Fibroblast of skin of right biceps (primary cell): ENCODE measurements around the gene PLD5.
"Not testable (repeated sequence)": the region's sequence is repeated elsewhere in the genome, so short reads cannot be mapped to it uniquely, and the experiment has no call there.

Experiments used
- DNase-seq: peaks from one replicate; pipeline ENCODE4 v3.0.0-alpha.2; 2013

PLD5 gene

GRCh38 chr1:242264419-242264818 lies 260.1 kb downstream of the PLD5 start:
- DNase-seq, result not testable (repeated sequence)

DNA sequence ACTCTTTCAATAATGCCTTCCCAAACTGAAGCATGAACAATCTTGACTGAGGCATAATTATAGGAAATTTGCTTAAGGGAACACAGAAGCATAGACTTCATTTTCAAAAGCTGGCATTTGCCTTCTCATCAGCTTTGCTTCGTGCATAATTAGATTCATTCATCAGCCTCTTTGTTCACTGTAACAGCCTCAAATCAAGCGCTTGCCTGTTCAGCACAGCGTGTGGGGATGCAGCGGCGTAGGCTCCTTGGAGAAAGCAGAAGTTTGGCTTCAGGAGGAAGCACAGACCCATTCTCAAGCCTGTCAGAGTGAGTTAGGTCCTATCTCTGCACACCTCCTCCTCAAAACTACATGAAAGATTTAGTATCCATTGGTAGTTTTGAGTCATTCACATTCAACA lies 279.2 kb downstream of the PLD5 start:
- no peak for DNase-seq

- DNase-seq, result no peak
Measured at GRCh38 chr1:242243472-242243871, 281.0 kb downstream of the PLD5 start.

GRCh38 chr1:242242983-242243382 lies 281.5 kb downstream of the PLD5 start:
- no peak for DNase-seq

DNA sequence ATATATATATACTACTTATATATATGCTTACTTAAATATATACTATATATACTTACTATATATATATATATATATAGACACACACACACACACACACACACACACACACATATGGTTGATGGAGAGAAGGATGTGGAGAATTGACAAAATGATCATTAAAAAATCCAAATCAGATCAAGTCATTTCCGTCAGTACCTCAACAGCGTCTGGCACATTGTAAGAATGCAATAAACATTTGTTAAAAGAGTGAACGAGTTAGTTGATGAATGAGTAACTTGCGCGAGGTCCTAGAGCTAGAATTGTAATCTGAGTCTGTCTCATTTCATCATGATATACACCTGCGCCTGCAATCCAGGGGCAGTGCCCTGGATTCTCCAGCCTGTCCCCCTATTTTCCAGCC lies 282.6 kb downstream of the PLD5 start:
- no peak for DNase-seq

DNA sequence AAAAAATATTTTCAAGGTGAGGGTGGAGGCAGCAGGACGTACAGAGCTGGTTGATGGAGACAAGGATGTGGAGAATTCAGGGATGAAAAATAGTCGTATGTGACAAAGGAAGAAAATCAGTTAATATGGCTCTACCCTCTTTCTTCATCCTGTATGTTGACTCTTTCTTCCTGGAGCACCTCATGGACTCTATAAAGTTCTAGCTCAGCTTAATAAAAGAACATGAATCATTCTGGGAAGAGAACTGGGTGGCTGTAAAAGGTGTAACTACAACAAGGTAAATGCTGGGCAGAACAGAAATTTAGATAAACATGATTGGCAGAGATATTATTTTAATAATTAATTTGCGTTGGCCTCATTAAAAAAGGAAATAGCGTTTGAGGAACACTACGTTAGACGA lies 283.8 kb downstream of the PLD5 start:
- no peak for DNase-seq

- DNase-seq, result no peak
Measured at GRCh38 chr1:242240077-242240476, 284.4 kb downstream of the PLD5 start.

GRCh38 chr1:242239398-242239797 lies 285.1 kb downstream of the PLD5 start:
- no peak for DNase-seq

DNA sequence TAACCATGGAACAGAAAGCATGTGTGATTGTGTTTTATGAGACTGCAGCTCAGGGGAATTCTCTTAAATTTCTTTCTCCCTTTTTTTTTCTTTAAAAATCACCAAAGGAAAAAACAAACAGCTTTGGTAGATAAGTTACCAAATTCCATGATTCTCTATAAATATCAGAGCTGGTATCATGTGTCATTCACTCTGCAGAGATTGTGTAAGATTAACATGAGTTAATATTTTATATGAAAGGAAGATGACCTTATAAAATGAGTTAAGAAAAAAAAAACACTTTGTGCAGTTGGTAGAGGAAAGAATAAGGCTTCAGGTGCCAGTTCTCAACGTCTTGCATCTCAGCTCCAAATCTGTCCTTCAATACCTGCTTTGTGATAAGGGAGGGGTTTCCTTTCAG lies 287.4 kb downstream of the PLD5 start:
- no peak for DNase-seq

DNA sequence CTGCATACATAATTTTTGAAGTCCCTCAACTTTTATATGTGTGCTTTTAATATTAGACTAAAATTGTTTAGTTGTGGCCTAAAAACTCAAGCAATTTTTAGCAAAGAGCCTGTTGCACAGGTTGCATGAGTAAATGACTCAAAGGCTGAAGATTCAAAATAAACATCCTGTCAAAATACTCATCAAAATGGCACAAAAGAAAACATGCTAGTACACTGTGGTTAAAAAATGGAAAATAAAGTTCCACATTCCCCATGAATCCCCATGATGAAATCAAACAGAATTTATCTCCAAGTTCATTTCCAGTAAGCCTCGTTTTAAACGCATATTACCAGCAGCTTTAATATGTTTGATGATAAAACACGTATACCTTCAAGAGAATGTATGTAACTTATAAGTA lies 295.5 kb downstream of the PLD5 start:
- DNase-seq, result no peak

DNA sequence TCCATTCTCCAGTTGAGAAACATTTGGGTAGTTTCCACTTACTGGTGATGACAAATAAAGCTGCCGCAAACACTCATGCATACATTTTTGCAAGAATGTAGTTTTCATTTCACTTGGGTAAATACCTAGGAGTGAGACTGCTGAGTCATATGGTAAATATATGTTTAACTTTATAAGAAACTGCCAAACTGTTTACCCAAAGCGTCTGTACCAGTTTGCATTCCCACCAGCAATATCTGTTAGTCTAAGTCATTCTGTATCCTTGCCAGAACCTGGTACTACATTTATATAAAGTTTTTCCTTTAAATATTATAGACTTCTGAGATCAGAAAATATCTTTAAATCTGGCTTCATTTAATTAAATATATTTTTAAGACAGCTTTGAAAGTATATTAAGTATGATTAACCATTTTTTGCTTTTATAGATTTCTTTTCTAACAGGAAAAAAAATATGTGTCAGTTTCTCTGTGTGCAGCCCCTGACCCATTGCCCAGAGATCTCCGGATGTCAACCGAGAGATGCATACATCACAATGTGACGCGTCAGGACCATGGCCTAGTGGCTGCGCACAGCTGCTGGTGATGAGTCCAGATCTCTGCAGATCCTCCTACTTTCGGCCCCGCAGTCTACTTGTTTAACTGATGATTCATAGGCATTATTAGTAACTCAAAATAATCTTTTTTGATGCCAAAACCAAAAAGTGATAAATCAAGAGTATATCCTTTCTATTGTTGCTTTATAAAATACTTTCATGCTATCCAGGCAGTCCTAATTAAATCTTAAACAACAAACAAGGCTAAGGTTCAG lies 298.5 kb downstream of the PLD5 start:
- peak; percentile 47 for DNase-seq

GRCh38 chr1:242224878-242225766 lies 299.4 kb downstream of the PLD5 start:
- DNase-seq, result peak; percentile 35

- DNase-seq, result no peak
Measured at GRCh38 chr1:242224461-242224860, 300.0 kb downstream of the PLD5 start.

DNA sequence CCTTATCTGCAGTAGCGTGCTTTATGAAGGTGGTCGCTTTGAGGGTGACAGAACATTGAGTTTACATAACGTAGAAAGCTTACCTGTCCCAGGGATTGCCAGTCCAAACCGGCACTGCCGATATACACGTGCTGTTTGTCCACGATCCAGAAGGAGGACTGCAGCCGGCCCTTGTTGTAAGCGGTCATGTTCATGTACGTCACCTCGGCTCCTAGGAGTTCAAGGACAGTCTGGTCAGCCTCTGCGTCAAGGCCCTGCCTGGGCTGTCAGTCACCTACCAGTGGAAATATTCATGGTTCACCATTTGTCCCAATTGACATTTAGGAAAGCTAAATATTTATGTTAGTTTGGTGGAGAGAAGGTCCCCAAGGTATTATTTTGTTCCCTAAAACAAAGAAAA lies 304.6 kb downstream of the PLD5 start:
- DNase-seq, result no peak

- DNase-seq, result no peak
Measured at GRCh38 chr1:242219298-242219901, 305.1 kb downstream of the PLD5 start.

DNA sequence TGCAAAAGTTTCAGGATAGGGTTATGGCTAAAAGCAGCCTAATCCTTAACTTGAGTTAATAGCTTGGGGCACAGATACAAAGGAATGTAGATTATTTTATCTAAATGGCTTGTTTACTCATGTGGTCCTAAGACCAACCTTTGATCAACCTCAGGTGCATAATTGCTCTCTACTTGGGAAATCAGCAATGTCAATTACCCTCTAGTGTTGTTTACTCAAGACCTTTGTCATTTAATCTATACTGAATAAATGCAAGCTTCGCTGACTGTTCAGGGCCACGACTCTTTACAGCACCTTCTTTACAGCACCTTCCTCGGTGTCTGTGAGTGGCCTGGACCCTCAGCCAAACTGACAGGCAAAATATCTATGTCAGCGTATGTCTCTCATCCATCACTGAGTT lies 308.1 kb downstream of the PLD5 start:
- DNase-seq, result no peak

DNA sequence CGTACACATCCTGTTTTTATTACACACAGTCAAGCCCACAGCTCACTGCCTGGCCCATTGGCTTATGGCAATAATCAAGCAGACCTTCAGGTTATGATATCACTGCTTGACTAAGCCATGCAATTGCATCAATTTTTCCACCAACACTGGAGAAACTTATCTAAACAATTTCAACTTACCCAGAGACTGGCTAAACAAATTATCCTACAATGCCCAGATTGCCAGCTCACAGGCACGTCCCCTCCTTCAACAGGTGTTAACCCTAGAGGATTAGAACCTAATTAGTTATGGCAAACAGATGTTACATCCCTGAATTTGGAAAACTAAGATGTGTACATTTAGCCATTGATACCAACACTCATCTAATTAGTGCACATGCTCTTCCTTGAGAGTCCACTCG lies 310.0 kb downstream of the PLD5 start:
- not testable (repeated sequence) for DNase-seq

DNA sequence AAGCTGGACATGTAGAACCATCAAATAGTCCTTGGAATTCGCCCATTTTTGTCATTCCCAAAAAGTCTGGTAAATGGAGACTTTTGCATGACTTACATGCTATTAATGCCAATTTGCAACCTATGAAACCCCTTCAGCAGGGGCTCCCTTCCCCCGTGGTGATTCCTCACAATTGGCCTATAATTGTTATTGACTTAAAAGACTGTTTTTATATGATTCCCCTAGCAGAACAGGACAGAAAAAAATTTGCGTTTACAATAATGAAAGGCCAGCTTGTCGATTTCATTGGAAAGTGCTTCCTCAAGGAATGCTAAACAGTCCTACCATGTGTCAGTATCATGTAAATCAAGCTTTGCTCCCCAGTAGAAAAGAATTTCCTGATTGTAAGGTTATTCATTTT lies 311.5 kb downstream of the PLD5 start:
- DNase-seq, result not testable (repeated sequence)

- DNase-seq, result no peak
Measured at GRCh38 chr1:242212401-242212800, 312.1 kb downstream of the PLD5 start.

DNA sequence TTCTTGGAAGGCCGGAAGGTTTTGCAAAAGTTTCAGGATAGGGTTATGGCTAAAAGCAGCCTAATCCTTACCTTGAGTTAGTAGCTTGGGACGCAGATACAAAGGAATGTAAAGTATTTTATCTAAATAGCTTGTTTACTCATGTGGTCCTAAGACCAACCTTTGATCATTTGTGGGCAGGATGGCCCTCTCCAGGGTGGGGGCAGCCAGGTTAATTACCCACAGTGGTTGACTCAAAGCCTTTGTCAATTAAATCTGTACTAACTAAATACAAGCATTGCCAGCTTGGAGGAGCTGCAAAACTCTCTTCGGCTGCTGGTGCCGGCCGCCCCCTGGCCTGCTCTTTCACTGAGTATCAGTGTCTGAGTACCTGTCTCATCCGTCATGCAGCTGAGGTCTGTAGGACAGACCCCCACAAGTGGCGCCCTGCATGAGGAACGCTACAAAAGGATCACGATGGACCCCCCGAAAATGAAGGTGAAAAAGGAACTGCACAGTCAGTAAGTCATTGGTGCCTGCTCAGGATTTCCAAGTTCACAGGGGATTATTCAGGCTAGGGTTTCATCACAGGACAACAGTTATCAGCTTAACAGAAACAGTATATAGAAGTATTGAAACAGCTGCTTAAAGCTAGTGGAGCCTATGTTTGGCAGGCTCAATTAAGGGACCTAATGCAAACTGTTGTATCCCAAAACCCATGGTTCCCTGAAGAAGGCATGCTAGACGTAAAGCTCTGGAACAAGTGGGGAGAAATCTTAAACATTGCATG lies 313.1 kb downstream of the PLD5 start:
- DNase-seq, result no peak

DNA sequence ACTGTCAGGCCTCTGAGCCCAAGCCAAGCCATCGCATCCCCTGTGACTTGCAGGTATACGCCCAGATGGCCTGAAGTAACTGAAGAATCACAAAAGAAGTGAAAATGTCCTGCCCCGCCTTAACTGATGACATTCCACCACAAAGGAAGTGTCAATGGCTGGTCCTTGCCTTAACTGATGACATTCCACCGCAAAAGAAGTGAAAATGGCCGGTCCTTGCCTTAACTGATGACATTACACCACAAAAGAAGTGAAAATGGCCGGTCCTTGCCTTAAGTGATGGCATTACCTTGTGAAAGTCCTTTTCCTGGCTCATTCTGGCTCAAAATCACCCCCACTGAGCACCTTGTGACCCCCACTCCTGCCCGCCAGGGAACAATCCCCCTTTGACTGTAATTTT lies 314.2 kb downstream of the PLD5 start:
- DNase-seq, result not testable (repeated sequence)

DNA sequence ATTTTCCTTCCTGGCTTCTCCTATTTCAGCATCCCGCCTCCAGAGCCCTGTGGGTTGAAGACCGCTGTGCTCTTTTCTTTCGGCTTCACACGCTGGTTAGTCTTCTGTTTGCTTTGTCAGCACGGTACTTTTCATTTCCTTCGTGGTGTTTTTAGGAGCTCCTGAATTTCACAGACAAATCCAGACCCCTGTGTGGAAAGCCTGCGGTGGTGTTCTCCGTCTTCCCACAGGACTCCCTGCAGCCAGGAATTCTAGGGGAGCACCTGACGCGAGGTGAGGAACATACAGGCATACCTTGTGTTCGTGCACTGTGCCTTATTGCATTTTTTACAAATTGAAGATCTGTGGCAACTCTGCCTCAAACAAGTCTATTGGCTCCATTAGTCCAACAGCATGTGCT lies 315.4 kb downstream of the PLD5 start:
- no peak for DNase-seq

DNA sequence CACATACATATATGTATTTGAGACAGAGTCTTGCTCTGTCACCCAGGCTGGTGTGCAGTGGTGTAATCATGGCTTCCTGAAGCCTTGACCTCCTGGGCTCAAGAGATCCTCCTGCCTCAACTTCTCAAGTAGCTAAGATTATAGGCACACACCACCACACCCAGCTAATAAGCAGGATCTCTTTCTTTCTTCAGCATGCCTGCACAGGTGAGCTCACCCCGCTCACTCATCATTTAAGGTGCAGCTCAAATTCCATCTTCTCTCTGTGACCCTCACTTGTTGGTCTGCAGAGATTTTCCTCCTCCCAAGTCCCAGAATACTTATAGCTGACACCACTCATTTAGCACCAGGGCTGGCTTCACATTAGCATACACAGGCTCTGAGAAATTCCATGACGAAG lies 316.5 kb downstream of the PLD5 start:
- no peak for DNase-seq
